GM18505 (cell line): ENCODE results near the gene ERAP2.

Experiments used
- ATAC-seq: cut with Tn5 transposase; IDR thresholded peaks from one replicate; pipeline ENCODE4 v1.9.1; 2021; ENCODE audit not compliant: unreplicated experiment
- POLR2A ChIP-seq: IDR thresholded peaks from 4 replicates; pipeline ENCODE4 v1.6.1; 2011; ENCODE audit warnings: borderline replicate concordance; ENCODE audit not compliant: insufficient read depth, insufficient read length; ENCODE audit errors: extremely low read depth

ERAP2 gene

DNA sequence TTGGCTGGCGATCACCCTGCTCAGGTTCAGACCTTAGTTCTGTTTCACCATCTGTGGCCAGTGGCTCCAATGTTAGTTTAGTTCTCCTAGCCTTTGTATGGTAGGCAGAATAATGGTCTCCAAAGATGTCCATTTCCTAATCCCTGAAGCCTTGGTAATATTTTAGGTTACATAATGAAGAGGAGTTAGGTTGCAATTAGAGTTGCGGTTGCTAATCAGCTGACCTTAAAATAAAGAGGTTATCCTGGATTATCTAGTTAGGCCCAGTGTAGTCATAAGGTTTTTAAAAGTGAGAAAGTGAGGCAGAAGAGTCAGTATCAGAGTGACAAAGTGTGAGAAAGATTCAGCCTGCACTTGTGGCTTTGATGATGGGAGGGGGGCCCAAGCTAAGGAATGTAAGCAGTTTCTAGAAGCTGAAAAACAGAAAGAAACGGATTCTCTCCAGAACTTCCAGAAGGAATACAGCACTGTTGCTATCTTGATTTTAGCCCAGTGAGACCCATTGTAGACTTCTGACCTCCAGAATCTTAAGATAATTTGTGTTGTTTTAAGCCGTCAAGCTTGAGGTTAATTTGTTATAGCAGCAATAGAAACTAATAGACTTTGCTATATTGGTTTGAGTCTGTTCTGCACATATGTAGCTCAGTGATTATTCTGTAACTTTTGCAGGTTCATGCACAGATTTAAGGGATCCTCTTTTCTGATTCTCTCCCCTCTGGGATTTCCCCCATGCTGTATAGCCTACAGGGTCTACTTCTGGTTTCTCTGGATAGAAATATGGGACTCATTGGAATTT is 81.2 kb downstream of the ERAP2 start:
- peak; percentile 50 for ATAC-seq
- TF ChIP-seq POLR2A, result no peak

GRCh38 chr5:96958977-96959376 is 82.7 kb downstream of the ERAP2 start:
- no peak for ATAC-seq
- no peak for TF ChIP-seq POLR2A

DNA sequence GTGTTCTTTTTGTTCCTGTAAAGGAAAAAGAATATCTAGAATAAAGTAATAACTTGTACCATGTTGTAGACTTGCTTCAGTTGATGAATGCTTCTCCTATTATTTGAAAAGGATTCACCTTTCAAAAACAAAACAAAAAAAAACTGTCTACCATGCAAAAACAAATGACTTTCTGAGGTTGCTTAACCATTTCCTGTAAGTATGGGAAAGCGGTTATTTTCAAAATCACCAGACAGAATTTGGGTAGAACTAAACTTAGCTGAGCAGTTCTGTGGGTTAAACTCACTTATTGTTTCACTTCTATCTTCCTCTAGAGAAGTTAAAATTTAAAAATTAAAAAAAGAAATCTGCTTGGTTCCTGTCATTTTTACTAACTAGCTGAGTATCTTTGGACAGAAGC is 84.8 kb downstream of the ERAP2 start:
- peak; percentile 16 for TF ChIP-seq POLR2A
- ATAC-seq, result peak; percentile 49

- no peak for TF ChIP-seq POLR2A
- ATAC-seq, result no peak
Measured at GRCh38 chr5:96962540-96962991, 86.3 kb downstream of the ERAP2 start.

- no peak for TF ChIP-seq POLR2A
- ATAC-seq, result peak; percentile 53
Measured at GRCh38 chr5:96963267-96963666, 87.0 kb downstream of the ERAP2 start.

DNA sequence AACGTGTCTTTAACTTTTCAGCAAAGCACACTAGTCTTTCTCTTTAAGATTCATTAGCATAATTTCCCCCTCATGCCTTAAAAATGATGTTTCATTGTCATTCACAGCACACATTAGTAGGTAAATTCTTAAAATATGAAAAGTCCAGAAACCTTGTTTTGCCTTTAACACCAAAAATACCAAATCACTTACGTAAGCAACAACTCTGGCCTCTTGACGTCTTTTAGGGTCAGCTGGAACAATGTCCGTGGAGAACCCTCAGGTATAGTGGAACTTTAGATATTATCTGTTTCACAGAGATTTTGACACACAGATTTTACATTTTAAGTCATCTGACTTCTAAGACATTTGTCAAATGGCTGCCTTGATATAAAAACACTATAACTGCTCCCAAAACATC is 90.5 kb downstream of the ERAP2 start:
- no peak for ATAC-seq
- TF ChIP-seq POLR2A, result no peak

DNA sequence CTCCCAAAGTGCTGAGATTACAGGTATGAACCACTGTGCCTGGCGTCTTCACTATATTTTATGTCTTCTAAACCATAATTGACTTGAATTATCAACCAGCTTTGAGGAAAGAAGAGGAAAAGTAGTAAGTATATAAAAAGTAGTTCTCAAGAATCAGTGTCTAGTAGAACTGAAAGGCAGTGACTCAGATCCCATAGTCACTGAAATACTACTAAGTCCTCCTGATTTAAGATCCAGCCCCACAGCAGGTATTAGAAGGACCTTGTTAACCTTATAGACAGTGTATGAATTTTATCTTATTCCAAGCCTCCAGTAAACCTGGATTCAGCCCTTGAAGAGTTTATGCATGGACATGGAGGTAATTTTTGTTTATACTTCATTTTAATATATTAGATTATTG is 91.1 kb downstream of the ERAP2 start:
- TF ChIP-seq POLR2A, result no peak
- ATAC-seq, result no peak

DNA sequence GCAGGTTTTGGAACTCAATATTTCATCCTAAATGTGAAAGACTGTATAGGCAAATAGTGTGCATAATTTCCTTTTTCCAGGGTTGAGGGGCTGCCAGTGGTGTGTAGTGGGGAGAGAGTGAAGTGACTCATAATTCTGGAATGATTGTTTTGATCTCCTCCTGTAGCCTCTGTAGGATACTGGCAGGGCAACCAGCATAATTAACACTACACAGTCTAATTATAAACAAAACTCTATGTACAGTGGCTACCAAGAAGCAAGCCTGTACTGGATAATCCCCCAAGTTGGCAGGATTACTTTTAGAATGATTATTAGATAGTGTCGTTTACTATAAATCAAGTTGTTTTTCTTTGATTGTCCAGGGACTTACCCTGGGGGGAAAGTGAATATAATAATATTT is 91.8 kb downstream of the ERAP2 start:
- no peak for ATAC-seq
- no peak for TF ChIP-seq POLR2A

DNA sequence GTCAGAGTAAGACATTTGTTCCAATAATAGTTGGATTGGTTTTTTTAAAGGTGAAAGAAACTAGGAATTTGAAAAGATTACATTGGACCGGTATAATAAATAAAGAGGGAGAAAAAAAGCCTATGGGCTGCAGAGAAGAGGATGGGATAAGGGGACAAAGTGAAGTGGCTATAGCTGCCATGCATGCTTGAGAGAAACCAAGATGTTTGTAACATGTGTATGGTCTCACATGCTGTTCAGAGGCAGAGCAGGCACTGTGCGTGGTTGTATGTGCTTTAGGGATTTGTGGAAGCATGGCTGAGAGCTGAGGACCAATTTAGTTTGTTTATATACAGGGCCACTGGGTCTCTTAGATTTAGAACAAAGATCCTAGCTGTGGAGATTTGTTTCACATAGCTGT is 92.3 kb downstream of the ERAP2 start:
- no peak for TF ChIP-seq POLR2A
- ATAC-seq, result no peak
